HAP-1 (cell line): ENCODE data around the gene WNT3.
"Not testable (repeated sequence)": the region's sequence is repeated elsewhere in the genome, so short reads cannot be mapped to it uniquely, and the experiment has no call there.

Source experiments
- DNase-seq, 2 experiments: peaks; one replicate each; pipeline ENCODE4 v3.0.0-alpha.2; 2016 to 2020; ENCODE audit warnings: low spot score in 2 of 2
- H3K27me3 ChIP-seq: fragments of 250-450 bp; sonication (Bioruptor Pico); 2 replicates; pipeline ENCODE4 v1.5.1; 2020; ENCODE audit warnings: low read depth, mild to moderate bottlenecking, moderate library complexity
- H3K36me3 ChIP-seq: fragments of 250-450 bp; sonication (Bioruptor Pico); replicated peaks from 2 replicates; pipeline ENCODE4 v1.5.1; 2020; ENCODE audit warnings: mild to moderate bottlenecking
- H3K4me1 ChIP-seq: fragments of 250-450 bp; sonication (Bioruptor Pico); 2 replicates; pipeline ENCODE4 v1.5.1; 2020; ENCODE audit warnings: mild to moderate bottlenecking
- H3K4me3 ChIP-seq: fragments of 250-450 bp; sonication (Bioruptor Pico); 2 replicates; pipeline ENCODE4 v1.5.1; 2020; ENCODE audit warnings: mild to moderate bottlenecking, moderate library complexity
- H3K9me3 ChIP-seq: fragments of 250-450 bp; sonication (Bioruptor Pico); 2 replicates; pipeline ENCODE4 v1.5.1; 2020; ENCODE audit warnings: mild to moderate bottlenecking, moderate library complexity
- in situ Hi-C: fragments of 300-500 bp; cut with MboI; formaldehyde crosslinking; loops from 3 replicates; pipeline ENCODE4 v1.14.3; 2020; ENCODE audit warnings: low sequenced_read_pairs, inconsistent platforms, mixed read lengths

The WNT3 gene

GRCh38 chr17:46769531-46770438 lies 48.7 kb downstream of the WNT3 start:
- in situ Hi-C loops, result loop anchor here (5.0 to 10.0 kb wide), 2 partner anchors 37 to 55 kb away; no protein-coding TSS in a partner anchor

GRCh38 chr17:46768896-46769295 lies 49.6 kb downstream of the WNT3 start:
- H3K4me3 ChIP-seq, H3K36me3 ChIP-seq, H3K27me3 ChIP-seq, in situ Hi-C loops, H3K9me3 ChIP-seq, DNase-seq: not testable (repeated sequence)
- H3K4me1 ChIP-seq, result peaks cover 12% of the 10 kb centered on the region

More at GRCh38 chr17:46769531-46770438, 48.7 kb downstream of the WNT3 start:
- Histone ChIP-seq H3K9me3 (no peaks in the 10 kb centered on the region), H3K27me3 (peaks cover 3% of the 10 kb centered on the region; the same call in 1 of the 2 replicates), H3K4me3 (no peak overlapping the region), H3K36me3 (no peaks in the 10 kb centered on the region), H3K4me1 (peaks cover 12% of the 10 kb centered on the region)
- no peak for DNase-seq

- no peak for DNase-seq
- Histone ChIP-seq H3K36me3 (no peaks in the 10 kb centered on the region), H3K4me3 (no peak overlapping the region), H3K27me3 (no peaks in the 10 kb centered on the region), H3K4me1 (peaks cover 12% of the 10 kb centered on the region), H3K9me3 (no peaks in the 10 kb centered on the region)
- in situ Hi-C loops, result no loop called here
These were observed 50.0 kb downstream of the WNT3 start for GRCh38 chr17:46768540-46768870.

GRCh38 chr17:46766493-46767491 lies 51.7 kb downstream of the WNT3 start:
- H3K4me1 ChIP-seq, result peaks cover 7% of the 10 kb centered on the region
- DNase-seq, result no peak
- no peaks in the 10 kb centered on the region for H3K27me3 ChIP-seq
- H3K4me3 ChIP-seq, result no peak overlapping the region
- H3K9me3 ChIP-seq, result no peaks in the 10 kb centered on the region
- in situ Hi-C loops, result no loop called here
- no peaks in the 10 kb centered on the region for H3K36me3 ChIP-seq

- no peaks in the 10 kb centered on the region for H3K27me3 ChIP-seq
- H3K4me3 ChIP-seq, result no peak overlapping the region
- H3K4me1 ChIP-seq, result peaks cover 1% of the 10 kb centered on the region
- in situ Hi-C loops, result no loop called here
- no peaks in the 10 kb centered on the region for H3K36me3 ChIP-seq
- no peak for DNase-seq
- H3K9me3 ChIP-seq, result no peaks in the 10 kb centered on the region
These were observed 53.0 kb downstream of the WNT3 start for GRCh38 chr17:46765453-46765852.

- DNase-seq, result no peak
- Histone ChIP-seq H3K36me3 (no peaks in the 10 kb centered on the region), H3K27me3 (no peaks in the 10 kb centered on the region), H3K4me1 (no peaks in the 10 kb centered on the region), H3K4me3 (no peak overlapping the region), H3K9me3 (no peaks in the 10 kb centered on the region)
- in situ Hi-C loops, result no loop called here
These were observed 53.6 kb downstream of the WNT3 start for GRCh38 chr17:46764709-46765401.

GRCh38 chr17:46764000-46764708 lies 54.3 kb downstream of the WNT3 start:
- Histone ChIP-seq H3K4me3 (no peak overlapping the region), H3K9me3 (no peaks in the 10 kb centered on the region), H3K27me3 (no peaks in the 10 kb centered on the region), H3K4me1 (no peaks in the 10 kb centered on the region), H3K36me3 (no peaks in the 10 kb centered on the region)
- in situ Hi-C loops, result no loop called here
- no peak for DNase-seq

GRCh38 chr17:46763416-46763815 lies 55.1 kb downstream of the WNT3 start:
- in situ Hi-C loops, result no loop called here
- Histone ChIP-seq H3K36me3 (no peaks in the 10 kb centered on the region), H3K4me3 (no peak overlapping the region), H3K4me1 (no peaks in the 10 kb centered on the region), H3K9me3 (no peaks in the 10 kb centered on the region), H3K27me3 (no peaks in the 10 kb centered on the region)
- DNase-seq, result no peak

GRCh38 chr17:46759141-46759540 lies 59.4 kb downstream of the WNT3 start:
- Histone ChIP-seq H3K4me3 (no peak overlapping the region), H3K9me3 (no peaks in the 10 kb centered on the region), H3K36me3 (no peaks in the 10 kb centered on the region; the same call in 1 of the 2 replicates), H3K27me3 (no peaks in the 10 kb centered on the region), H3K4me1 (peaks cover 5% of the 10 kb centered on the region; the same call in 1 of the 2 replicates)
- in situ Hi-C loops, result no loop called here
- DNase-seq, result no peak

GRCh38 chr17:46758614-46759013 lies 59.9 kb downstream of the WNT3 start:
- H3K4me1 ChIP-seq, result peaks cover 8% of the 10 kb centered on the region
- H3K36me3 ChIP-seq, result no peaks in the 10 kb centered on the region; the same call in 1 of the 2 replicates
- no peak overlapping the region for H3K4me3 ChIP-seq
- H3K27me3 ChIP-seq, result no peaks in the 10 kb centered on the region
- H3K9me3 ChIP-seq, result no peaks in the 10 kb centered on the region
- DNase-seq, result no peak
- in situ Hi-C loops, result no loop called here

GRCh38 chr17:46757588-46757987 lies 60.9 kb downstream of the WNT3 start:
- in situ Hi-C loops, H3K4me3 ChIP-seq, H3K36me3 ChIP-seq, DNase-seq, H3K9me3 ChIP-seq, H3K27me3 ChIP-seq: not testable (repeated sequence)
- peaks cover 11% of the 10 kb centered on the region for H3K4me1 ChIP-seq

- no peak for DNase-seq
- Histone ChIP-seq H3K36me3 (no peaks in the 10 kb centered on the region; the same call in 1 of the 2 replicates), H3K4me3 (no peak overlapping the region), H3K9me3 (no peaks in the 10 kb centered on the region), H3K4me1 (peaks cover 11% of the 10 kb centered on the region), H3K27me3 (no peaks in the 10 kb centered on the region)
- in situ Hi-C loops, result no loop called here
These were observed 61.6 kb downstream of the WNT3 start for GRCh38 chr17:46756861-46757260.
